ENCODE results near the gene AKT1.

DNA sequence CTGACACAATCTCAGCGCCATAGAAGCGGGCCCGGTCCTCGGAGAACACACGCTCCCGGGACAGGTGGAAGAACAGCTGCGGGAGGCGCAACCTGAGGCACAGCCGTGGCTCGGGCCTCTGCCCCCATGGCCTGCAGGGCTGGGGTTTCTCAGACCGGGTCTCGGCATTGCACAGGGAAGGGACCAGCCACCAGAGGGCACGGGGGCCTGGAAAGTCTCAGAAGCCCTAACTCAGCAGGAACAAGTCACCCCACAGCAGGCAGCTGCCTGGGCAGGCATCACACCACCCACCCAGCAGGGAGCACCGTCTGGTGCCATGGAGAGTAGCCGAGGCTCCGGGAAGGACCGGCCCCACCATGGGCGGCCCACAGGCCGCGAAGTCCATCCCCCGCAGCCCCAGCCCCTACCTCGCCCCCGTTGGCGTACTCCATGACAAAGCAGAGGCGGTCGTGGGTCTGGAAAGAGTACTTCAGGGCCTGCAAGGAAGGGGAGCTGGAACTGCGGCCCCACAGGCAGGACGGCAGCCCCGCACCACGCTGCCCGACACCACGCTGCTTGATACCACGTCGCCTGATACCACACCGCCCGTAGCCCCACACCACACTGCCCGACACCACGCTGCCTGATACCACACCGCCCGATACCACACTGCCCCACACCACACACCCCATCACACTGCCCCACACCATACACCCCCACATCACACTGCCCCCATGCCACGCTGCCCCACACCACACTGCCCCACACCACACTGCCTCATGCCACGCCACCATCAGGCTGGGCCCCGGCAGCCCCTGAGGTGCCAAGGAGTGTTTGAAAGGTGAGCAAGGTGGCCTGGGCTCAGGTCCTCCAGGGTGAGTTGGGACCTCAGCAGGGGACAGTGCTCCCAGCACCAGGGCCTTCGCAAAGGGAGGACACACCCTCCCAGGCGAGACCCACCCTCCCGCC lies 21.8 kb downstream of the AKT1 start:
- TF ChIP-seq, protein P1, sequence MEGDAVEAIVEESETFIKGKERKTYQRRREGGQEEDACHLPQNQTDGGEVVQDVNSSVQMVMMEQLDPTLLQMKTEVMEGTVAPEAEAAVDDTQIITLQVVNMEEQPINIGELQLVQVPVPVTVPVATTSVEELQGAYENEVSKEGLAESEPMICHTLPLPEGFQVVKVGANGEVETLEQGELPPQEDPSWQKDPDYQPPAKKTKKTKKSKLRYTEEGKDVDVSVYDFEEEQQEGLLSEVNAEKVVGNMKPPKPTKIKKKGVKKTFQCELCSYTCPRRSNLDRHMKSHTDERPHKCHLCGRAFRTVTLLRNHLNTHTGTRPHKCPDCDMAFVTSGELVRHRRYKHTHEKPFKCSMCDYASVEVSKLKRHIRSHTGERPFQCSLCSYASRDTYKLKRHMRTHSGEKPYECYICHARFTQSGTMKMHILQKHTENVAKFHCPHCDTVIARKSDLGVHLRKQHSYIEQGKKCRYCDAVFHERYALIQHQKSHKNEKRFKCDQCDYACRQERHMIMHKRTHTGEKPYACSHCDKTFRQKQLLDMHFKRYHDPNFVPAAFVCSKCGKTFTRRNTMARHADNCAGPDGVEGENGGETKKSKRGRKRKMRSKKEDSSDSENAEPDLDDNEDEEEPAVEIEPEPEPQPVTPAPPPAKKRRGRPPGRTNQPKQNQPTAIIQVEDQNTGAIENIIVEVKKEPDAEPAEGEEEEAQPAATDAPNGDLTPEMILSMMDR (IDR thresholded peaks at IDR 0.05): no peak
- TF ChIP-seq POLR2A (IDR thresholded peaks at IDR 0.05): no peak
